Endothelial cell of umbilical vein (primary cell): ENCODE measurements around the gene PAFAH2.

Experiments
- CTCF ChIP-seq, 2 donors: IDR thresholded peaks; 1 replicate in 1 of 2; 2 replicates in 1 of 2; pipeline ENCODE4 v1.5.1; 2011; ENCODE audit warnings: low read length in 2 of 2, mild to moderate bottlenecking in 2 of 2, moderate library complexity in 2 of 2, control low read depth in 1 of 2, inconsistent platforms in 1 of 2, low read depth in 1 of 2; ENCODE audit not compliant: insufficient read depth in 1 of 2; ENCODE audit errors: extremely low read depth in 1 of 2
- EZH2 ChIP-seq: IDR thresholded peaks from 2 replicates; pipeline ENCODE4 v1.6.1; 2012; ENCODE audit warnings: borderline replicate concordance, low read depth, mild to moderate bottlenecking, moderate library complexity, low read length, inconsistent platforms; ENCODE audit not compliant: severe bottlenecking
- JUN ChIP-seq: IDR thresholded peaks from 2 replicates; pipeline ENCODE4 v1.6.1; 2011; ENCODE audit warnings: borderline replicate concordance, low read depth; ENCODE audit not compliant: insufficient read length, insufficient read depth
- MYC ChIP-seq: IDR thresholded peaks from one replicate; pipeline ENCODE4 v1.6.1; 2011; ENCODE audit warnings: mild to moderate bottlenecking, low read depth, low read length
- POLR2A ChIP-seq: IDR thresholded peaks from 2 replicates; pipeline ENCODE4 v1.6.1; 2012; ENCODE audit warnings: low read depth, mild to moderate bottlenecking, control low read depth, low read length
- POLR2AphosphoS5 ChIP-seq: IDR thresholded peaks from 2 replicates; pipeline ENCODE4 v1.6.1; 2012; ENCODE audit warnings: low read depth, mild to moderate bottlenecking, control low read depth, low read length, moderate library complexity; ENCODE audit not compliant: insufficient read depth

- no peak for TF ChIP-seq CTCF (IDR thresholded peaks at IDR 0.05; ENCODE audit: extremely low read depth in 1 of 2, insufficient read depth in 1 of 2, low read depth in 1 of 2, low read length in 2 of 2)
- TF ChIP-seq POLR2AphosphoS5: no peak
- TF ChIP-seq EZH2: no peak
- TF ChIP-seq POLR2A: no peak
- no peak for TF ChIP-seq JUN
- TF ChIP-seq MYC: no peak
Measured at GRCh38 chr1:26023826-26024225, 26.0 kb upstream of the PAFAH2 start.
